Spleen (tissue), 7 donors: ENCODE results near the gene MROH7.

Experiments
- POLR2A ChIP-seq, 3 donors: fragments of 450-650 bp; IDR thresholded peaks; one replicate each; pipeline ENCODE4 v1.5.1; 2017; ENCODE audit warnings: antibody characterized with exemption in 3 of 3, mild to moderate bottlenecking in 1 of 3
- POLR2AphosphoS5 ChIP-seq, 3 donors: sonication (generic); formaldehyde crosslinking; IDR thresholded peaks; one replicate each; pipeline ENCODE4 v1.5.1; 2017; ENCODE audit warnings: antibody characterized with exemption in 3 of 3
- TF ChIP-seq, protein P1 (sequence below), 11 experiments: fragments of 200-600 bp in 7 of 11; fragments of 450-650 bp in 4 of 11; sonication (generic) in 4 of 11; IDR thresholded peaks in 8 of 11; conservative IDR thresholded peaks in 3 of 11; 1 replicate in 7 of 11; 2 replicates in 4 of 11; pipeline versions ENCODE4 v1.4.0 to v1.8.0; 2016 to 2021; ENCODE audit warnings: antibody characterized with exemption in 11 of 11, inconsistent platforms in 4 of 11, mild to moderate bottlenecking in 1 of 11
- donor health status: DM: no; HTN: no; CAD: no; lungs with moderate emphysema.
- donor health status: DM: no; HTN: no; CAD: no.
- donor health status: DM: no; HTN: no; CAD: no.

DNA sequence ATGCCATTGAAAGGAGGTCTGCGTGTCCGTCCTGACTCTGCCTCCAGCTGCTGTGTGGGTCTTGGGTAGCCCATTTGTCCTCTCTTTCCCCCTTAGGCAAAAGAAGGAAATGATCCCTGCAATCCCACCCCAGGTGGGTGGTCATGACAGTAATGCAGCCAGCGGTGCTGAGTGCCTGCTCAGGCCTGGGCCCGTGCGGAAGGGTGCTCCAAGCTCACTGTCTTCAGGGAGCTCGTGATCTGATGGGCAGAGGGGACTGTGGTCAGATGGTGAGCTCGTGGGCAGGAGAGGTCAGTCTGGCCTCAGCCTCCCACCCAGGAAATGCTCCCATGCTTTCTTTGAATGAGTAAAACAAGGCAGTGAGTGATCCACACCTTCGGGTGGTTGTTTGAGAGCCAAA is 38.8 kb downstream of the MROH7 start:
- TF ChIP-seq POLR2AphosphoS5 (IDR thresholded peaks at IDR 0.05) (no peak), POLR2A (IDR thresholded peaks at IDR 0.05) (no peak)
- TF ChIP-seq, protein P1, sequence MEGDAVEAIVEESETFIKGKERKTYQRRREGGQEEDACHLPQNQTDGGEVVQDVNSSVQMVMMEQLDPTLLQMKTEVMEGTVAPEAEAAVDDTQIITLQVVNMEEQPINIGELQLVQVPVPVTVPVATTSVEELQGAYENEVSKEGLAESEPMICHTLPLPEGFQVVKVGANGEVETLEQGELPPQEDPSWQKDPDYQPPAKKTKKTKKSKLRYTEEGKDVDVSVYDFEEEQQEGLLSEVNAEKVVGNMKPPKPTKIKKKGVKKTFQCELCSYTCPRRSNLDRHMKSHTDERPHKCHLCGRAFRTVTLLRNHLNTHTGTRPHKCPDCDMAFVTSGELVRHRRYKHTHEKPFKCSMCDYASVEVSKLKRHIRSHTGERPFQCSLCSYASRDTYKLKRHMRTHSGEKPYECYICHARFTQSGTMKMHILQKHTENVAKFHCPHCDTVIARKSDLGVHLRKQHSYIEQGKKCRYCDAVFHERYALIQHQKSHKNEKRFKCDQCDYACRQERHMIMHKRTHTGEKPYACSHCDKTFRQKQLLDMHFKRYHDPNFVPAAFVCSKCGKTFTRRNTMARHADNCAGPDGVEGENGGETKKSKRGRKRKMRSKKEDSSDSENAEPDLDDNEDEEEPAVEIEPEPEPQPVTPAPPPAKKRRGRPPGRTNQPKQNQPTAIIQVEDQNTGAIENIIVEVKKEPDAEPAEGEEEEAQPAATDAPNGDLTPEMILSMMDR (IDR thresholded peaks at IDR 0.05 in 8 of 11, conservative IDR thresholded peaks at IDR 0.05 in 3 of 11), result no peak
